CD14-positive monocyte (primary cell): ENCODE data around the gene GCK. TPM values are rescaled to one million over a fixed set of nuclear protein-coding genes. Genes with fewer than 3 reads are reported as not detected.
A peak's percentile ranks its signal among the peaks of the same experiment; 100 is the strongest.
"Not testable (repeated sequence)": the region's sequence is repeated elsewhere in the genome, so short reads cannot be mapped to it uniquely, and the experiment has no call there.

Experiments
- DNase-seq, 3 donors: peaks; one replicate each; pipeline ENCODE4 v3.0.0-alpha.2; 2011 to 2022
- H2AFZ ChIP-seq: 2 replicates; pipeline ENCODE4 v1.6.0; 2012; ENCODE audit warnings: mild to moderate bottlenecking, low read depth, low read length, inconsistent platforms; ENCODE audit not compliant: insufficient read depth, poor library complexity, severe bottlenecking
- H3K27ac ChIP-seq, 2 donors: 1 replicate in 1 of 2; 2 replicates in 1 of 2; pipeline ENCODE4 v1.5.1; 2012 to 2013; ENCODE audit warnings: low read length in 2 of 2, control low read depth in 1 of 2, inconsistent platforms in 1 of 2, low read depth in 1 of 2, mild to moderate bottlenecking in 1 of 2
- H3K27me3 ChIP-seq, 2 donors: one replicate each; pipeline versions ENCODE4 v1.6.0 to v1.6.1; 2011 to 2013; ENCODE audit warnings: low read length in 2 of 2; ENCODE audit not compliant: control insufficient read depth in 2 of 2, insufficient read depth in 2 of 2
- H3K36me3 ChIP-seq, 2 donors: replicated peaks in 1 of 2; 1 replicate in 1 of 2; 2 replicates in 1 of 2; pipeline versions ENCODE4 v1.5.1 to v1.6.1; 2012 to 2013; ENCODE audit warnings: low read length in 2 of 2, control low read depth in 1 of 2, inconsistent platforms in 1 of 2, mild to moderate bottlenecking in 1 of 2; ENCODE audit not compliant: insufficient read depth in 2 of 2, control insufficient read depth in 1 of 2
- H3K4me1 ChIP-seq, 2 donors: 1 replicate in 1 of 2; 2 replicates in 1 of 2; pipeline versions ENCODE4 v1.5.1 to v1.6.1; 2012 to 2013; ENCODE audit warnings: low read length in 2 of 2, control low read depth in 1 of 2, inconsistent platforms in 1 of 2, mild to moderate bottlenecking in 1 of 2, moderate library complexity in 1 of 2; ENCODE audit not compliant: insufficient read depth in 2 of 2, control insufficient read depth in 1 of 2
- H3K4me2 ChIP-seq: replicated peaks from 2 replicates; pipeline ENCODE3; 2012; ENCODE audit warnings: low read length, moderate library complexity, mild to moderate bottlenecking; ENCODE audit not compliant: poor library complexity, severe bottlenecking; ENCODE audit errors: extremely low read depth
- H3K4me3 ChIP-seq, 3 experiments: fragments of 200-600 bp in 1 of 3; sonication (generic) in 1 of 3; replicated peaks in 1 of 3; 1 replicate in 2 of 3; 2 replicates in 1 of 3; pipeline ENCODE4 v1.5.1; 2011 to 2013; ENCODE audit warnings: low read length in 3 of 3, mild to moderate bottlenecking in 3 of 3, control low read depth in 2 of 3, low read depth in 2 of 3, inconsistent platforms in 1 of 3, moderate library complexity in 1 of 3
- H3K79me2 ChIP-seq: 2 replicates; pipeline ENCODE4 v1.6.0; 2012; ENCODE audit warnings: mild to moderate bottlenecking, control low read depth, inconsistent platforms, low read length, moderate library complexity; ENCODE audit not compliant: insufficient read depth
- H3K9ac ChIP-seq: 2 replicates; pipeline ENCODE4 v1.6.0; 2017; ENCODE audit warnings: low read length, mild to moderate bottlenecking; ENCODE audit not compliant: insufficient read depth, poor library complexity, severe bottlenecking
- H3K9me3 ChIP-seq, 2 donors: replicated peaks in 1 of 2; 1 replicate in 1 of 2; 2 replicates in 1 of 2; pipeline versions ENCODE4 v1.5.1 to v1.6.1; 2012 to 2013; ENCODE audit warnings: low read length in 2 of 2, control low read depth in 1 of 2; ENCODE audit not compliant: control insufficient read depth in 1 of 2, insufficient read depth in 1 of 2
- H4K20me1 ChIP-seq: 2 replicates; pipeline ENCODE4 v1.6.0; 2012; ENCODE audit warnings: mild to moderate bottlenecking, low read length, control low read depth, moderate library complexity; ENCODE audit not compliant: insufficient read depth
- H3K27ac Mint-ChIP-seq, 7 donors: one replicate each; pipeline ENCODE4 v1.8.0; 2020; ENCODE audit warnings: mild to moderate bottlenecking in 7 of 7, mixed read lengths in 7 of 7, moderate library complexity in 6 of 7, inconsistent platforms in 2 of 7
- H3K27me3 Mint-ChIP-seq, 3 donors: one replicate each; pipeline ENCODE4 v1.8.0; 2021 to 2022; ENCODE audit warnings: low read depth in 3 of 3, mild to moderate bottlenecking in 3 of 3, mixed read lengths in 3 of 3, moderate library complexity in 3 of 3, inconsistent platforms in 1 of 3
- H3K36me3 Mint-ChIP-seq, 2 donors: one replicate each; pipeline ENCODE4 v1.8.0; 2020; ENCODE audit warnings: mixed read lengths in 2 of 2, inconsistent platforms in 1 of 2, mild to moderate bottlenecking in 1 of 2
- H3K4me1 Mint-ChIP-seq: one replicate; pipeline ENCODE4 v1.8.0; 2020; ENCODE audit warnings: mild to moderate bottlenecking, mixed read lengths
- H3K4me3 Mint-ChIP-seq, 2 donors: one replicate each; pipeline ENCODE4 v1.8.0; 2020; ENCODE audit warnings: mild to moderate bottlenecking in 2 of 2, mixed read lengths in 2 of 2, moderate library complexity in 1 of 2
- H3K9me3 Mint-ChIP-seq, 7 donors: one replicate each; pipeline ENCODE4 v1.8.0; 2020 to 2022; ENCODE audit warnings: mixed read lengths in 7 of 7, mild to moderate bottlenecking in 6 of 7, moderate library complexity in 6 of 7, inconsistent platforms in 2 of 7
- CTCF ChIP-seq: fragments of 200-600 bp; IDR thresholded peaks from one replicate; pipeline ENCODE4 v1.8.0; 2022; ENCODE audit warnings: antibody characterized with exemption, mild to moderate bottlenecking
- WGBS: methylation state at CpG from one replicate; pipeline ENCODE4 v1.1.5; 2013; ENCODE audit warnings: missing lambda C conversion rate; ENCODE audit not compliant: insufficient coverage; 5-methylcytosine and 5-hydroxymethylcytosine counted together
- intact Hi-C, 2 donors: fragments of 100-400 bp; cut with micrococcal nuclease; formaldehyde crosslinking; loops; one replicate each; pipeline versions ENCODE4 v1.15.0 to v1.15.1; 2023
- polyA plus RNA-seq, 3 donors: library from polyadenylated mRNA; depleted of rRNA in 1 of 3; unstranded in 2 of 3; stranded (reverse) in 1 of 3; fragments of 300-500 nt in 2 of 3; fragments of >200 nt in 1 of 3; fragmentation: Illumina TruSeq in 2 of 3; gene quantifications; 1 replicate in 2 of 3; 2 replicates in 1 of 3; pipeline ENCODE4 v1.2.3, GENCODE V29; 2012 to 2021

The GCK gene
- polyA plus RNA-seq, 3 donors: not detected

- 69% methylated on average over 6 of the region's 7 CpGs for WGBS
- H4K20me1 ChIP-seq: no peaks in the 10 kb centered on the region
- H3K4me1 ChIP-seq: no peaks in the 10 kb centered on the region
- Mint-ChIP-seq H3K9me3 (peaks cover 4 to 10% (median 8%) of the 10 kb centered on the region in 7 donors), H3K27ac (no peak overlapping the region), H3K36me3 (no peaks in the 10 kb centered on the region), H3K4me3 (no peak overlapping the region), H3K27me3 (peaks cover 3 to 4% (median 4%) of the 10 kb centered on the region in 3 donors), H3K4me1 (no peaks in the 10 kb centered on the region)
- no peak overlapping the region for H3K4me3 ChIP-seq
- no peak overlapping the region for H3K4me2 ChIP-seq
- H3K9me3 ChIP-seq: peaks cover 0 to 12% of the 10 kb centered on the region in 2 donors
- no peak overlapping the region for H3K27ac ChIP-seq
- no peaks in the 10 kb centered on the region for H3K79me2 ChIP-seq
- intact Hi-C loops: no loop called here
- H2AFZ ChIP-seq: no peak overlapping the region
- H3K27me3 ChIP-seq: no peaks in the 10 kb centered on the region
- TF ChIP-seq CTCF: no peak
- no peak for DNase-seq
- no peaks in the 10 kb centered on the region for H3K36me3 ChIP-seq
- no peak overlapping the region for H3K9ac ChIP-seq
Observed at GRCh38 chr7:44176486-44176885, 12.8 kb downstream of the GCK start.

- no peak overlapping the region for H3K4me2 ChIP-seq
- Mint-ChIP-seq H3K27me3 (peaks cover 3 to 4% (median 4%) of the 10 kb centered on the region in 3 donors), H3K9me3 (peaks cover 5 to 11% (median 8%) of the 10 kb centered on the region in 7 donors), H3K27ac (peak overlapping the region in 1 of 7 donors; percentile 34), H3K4me1 (no peaks in the 10 kb centered on the region), H3K4me3 (no peak overlapping the region), H3K36me3 (no peaks in the 10 kb centered on the region)
- peaks cover 0 to 12% of the 10 kb centered on the region in 2 donors for H3K9me3 ChIP-seq
- no peak overlapping the region for H3K9ac ChIP-seq
- 96% methylated on average over 2 of the region's 3 CpGs for WGBS
- no peak overlapping the region for H2AFZ ChIP-seq
- TF ChIP-seq CTCF: no peak
- H3K79me2 ChIP-seq: no peaks in the 10 kb centered on the region
- intact Hi-C loops: no loop called here
- H3K27me3 ChIP-seq: no peaks in the 10 kb centered on the region
- no peaks in the 10 kb centered on the region for H3K4me1 ChIP-seq
- DNase-seq: no peak
- no peaks in the 10 kb centered on the region for H4K20me1 ChIP-seq
- H3K4me3 ChIP-seq: no peak overlapping the region
- H3K27ac ChIP-seq: no peak overlapping the region
- no peaks in the 10 kb centered on the region for H3K36me3 ChIP-seq
Observed at GRCh38 chr7:44175730-44176129, 13.5 kb downstream of the GCK start.

- H3K27me3 ChIP-seq, H3K79me2 ChIP-seq, H3K27ac ChIP-seq, intact Hi-C loops, H4K20me1 ChIP-seq, H3K4me1 Mint-ChIP-seq, H3K27me3 Mint-ChIP-seq, H3K9ac ChIP-seq, DNase-seq, H3K4me2 ChIP-seq, H3K4me1 ChIP-seq, H3K4me3 ChIP-seq, H3K36me3 Mint-ChIP-seq, H2AFZ ChIP-seq, H3K36me3 ChIP-seq: not testable (repeated sequence)
- Mint-ChIP-seq H3K4me3 (peak overlapping the region; percentile 14 to 37), H3K27ac (peak overlapping the region in 4 of 7 donors; percentile 13 to 73 (median 62)), H3K9me3 (peaks cover 5 to 11% (median 8%) of the 10 kb centered on the region in 7 donors)
- WGBS: 80% methylated on average over 1 of the region's 1 CpG
- H3K9me3 ChIP-seq: peaks cover 0 to 12% of the 10 kb centered on the region in 2 donors
Observed at GRCh38 chr7:44174694-44174948, 14.6 kb downstream of the GCK start.
